SK-N-SH (cell line): ENCODE results near the gene PCBP3.

Experiments
- CHD2 ChIP-seq: fragments of 150-350 bp; IDR thresholded peaks from 2 replicates; pipeline ENCODE4 v1.6.1; 2018; ENCODE audit warnings: low read length; ENCODE audit not compliant: partially characterized antibody
- CTCF ChIP-seq: fragments of 200-600 bp; sonication (generic); IDR thresholded peaks from 2 replicates; pipeline ENCODE4 v1.6.1; 2017; ENCODE audit warnings: antibody characterized with exemption, mild to moderate bottlenecking, moderate library complexity
- EP300 ChIP-seq, 2 experiments: IDR thresholded peaks; 2 replicates each; pipeline versions ENCODE4 v1.4.0 to v1.6.1; 2012; ENCODE audit warnings: borderline replicate concordance in 1 of 2, low read depth in 1 of 2, low read length in 1 of 2
- FOSL2 ChIP-seq: IDR thresholded peaks from 2 replicates; pipeline ENCODE4 v1.4.0; 2012; ENCODE audit warnings: low read depth, mild to moderate bottlenecking, moderate library complexity, borderline replicate concordance
- GABPA ChIP-seq: IDR thresholded peaks from 2 replicates; pipeline ENCODE4 v1.4.0; 2012; ENCODE audit warnings: low read depth, mild to moderate bottlenecking
- IRF3 ChIP-seq: fragments of 150-350 bp; IDR thresholded peaks from 2 replicates; pipeline ENCODE4 v1.6.1; 2016; ENCODE audit warnings: mild to moderate bottlenecking, low read depth, low read length
- MXI1 ChIP-seq: IDR thresholded peaks from 2 replicates; pipeline ENCODE4 v1.6.1; 2012; ENCODE audit warnings: mild to moderate bottlenecking, low read depth, low read length, improper control_type of control experiment
- POLR2AphosphoS5 ChIP-seq: IDR thresholded peaks from 2 replicates; pipeline ENCODE4 v1.6.1; 2012; ENCODE audit warnings: low read depth, low read length
- RCOR1 ChIP-seq: fragments of 150-350 bp; IDR thresholded peaks from 2 replicates; pipeline ENCODE4 v1.6.1; 2017; ENCODE audit warnings: antibody characterized with exemption, low read length
- SMC3 ChIP-seq: IDR thresholded peaks from 2 replicates; pipeline ENCODE4 v1.6.1; 2012; ENCODE audit warnings: low read depth, low read length, improper control_type of control experiment
- TAF1 ChIP-seq: IDR thresholded peaks from 2 replicates; pipeline ENCODE4 v1.6.1; 2012; ENCODE audit warnings: low read depth, mild to moderate bottlenecking, low read length, moderate library complexity, borderline replicate concordance
- TCF12 ChIP-seq: IDR thresholded peaks from 2 replicates; pipeline ENCODE4 v1.4.0; 2012
- TEAD4 ChIP-seq: IDR thresholded peaks from 2 replicates; pipeline ENCODE4 v1.4.0; 2012; ENCODE audit warnings: mild to moderate bottlenecking, borderline replicate concordance; ENCODE audit not compliant: insufficient read depth

GRCh38 chr21:45615145-45615711 lies 28.3 kb upstream of the PCBP3 start:
- TF ChIP-seq CTCF: no peak
- no peak for TF ChIP-seq EP300 (IDR thresholded peaks at IDR 0.05; ENCODE audit: borderline replicate concordance in 1 of 2, low read depth in 1 of 2, low read length in 1 of 2)
- no peak for TF ChIP-seq CHD2
- no peak for TF ChIP-seq GABPA
- TF ChIP-seq MXI1: peak; percentile 79
- no peak for TF ChIP-seq IRF3
- TF ChIP-seq POLR2AphosphoS5: no peak
- no peak for TF ChIP-seq TEAD4
- no peak for TF ChIP-seq TAF1
- TF ChIP-seq TCF12: no peak
- no peak for TF ChIP-seq RCOR1
- no peak; the same call in 1 of the 2 replicates for TF ChIP-seq SMC3
- TF ChIP-seq FOSL2: no peak
